Endodermal cell (in vitro differentiated cells): ENCODE measurements around the gene LDLRAD4. TPM values are rescaled to one million over a fixed set of nuclear protein-coding genes. Genes with fewer than 3 reads are reported as not detected.
A peak's percentile ranks its signal among the peaks of the same experiment; 100 is the strongest.

ENCODE experiments used
- DNase-seq: peaks from one replicate; pipeline ENCODE4 v3.0.0-alpha.2; 2017
- H3K27ac ChIP-seq: 2 replicates; pipeline ENCODE4 v1.5.1; 2013; ENCODE audit warnings: mild to moderate bottlenecking, low read depth, low read length, moderate library complexity
- H3K27me3 ChIP-seq: 2 replicates; pipeline ENCODE4 v1.6.1; 2013; ENCODE audit warnings: mild to moderate bottlenecking, low read length, moderate library complexity; ENCODE audit not compliant: insufficient read depth, control insufficient read depth, poor library complexity, severe bottlenecking
- H3K36me3 ChIP-seq: 2 replicates; pipeline ENCODE4 v1.7.0; 2013; ENCODE audit warnings: mild to moderate bottlenecking, low read length, moderate library complexity; ENCODE audit not compliant: control insufficient read depth, insufficient read depth
- H3K4me1 ChIP-seq: one replicate; pipeline ENCODE4 v1.7.0; 2013; ENCODE audit warnings: low read length; ENCODE audit not compliant: control insufficient read depth, insufficient read depth
- H3K4me3 ChIP-seq: 2 replicates; pipeline ENCODE4 v1.5.1; 2013; ENCODE audit warnings: mild to moderate bottlenecking, low read length, moderate library complexity
- H3K9ac ChIP-seq: 2 replicates; pipeline ENCODE4 v1.6.1; 2013; ENCODE audit warnings: mild to moderate bottlenecking, low read length, moderate library complexity; ENCODE audit not compliant: poor library complexity, severe bottlenecking; ENCODE audit errors: extremely low read depth
- H3K9me3 ChIP-seq: 2 replicates; pipeline ENCODE4 v1.6.1; 2013; ENCODE audit warnings: mild to moderate bottlenecking, low read length, moderate library complexity; ENCODE audit not compliant: control insufficient read depth
- H3K27ac Mint-ChIP-seq: 2 replicates; pipeline ENCODE4 v1.8.0; 2020; ENCODE audit warnings: mixed read lengths
- H3K27me3 Mint-ChIP-seq: 2 replicates; pipeline ENCODE4 v1.8.0; 2021; ENCODE audit warnings: mild to moderate bottlenecking, mixed read lengths; ENCODE audit not compliant: insufficient read depth
- H3K36me3 Mint-ChIP-seq: 2 replicates; pipeline ENCODE4 v1.8.0; 2020; ENCODE audit warnings: low read depth, mixed read lengths
- H3K4me1 Mint-ChIP-seq: 2 replicates; pipeline ENCODE4 v1.8.0; 2020; ENCODE audit warnings: mixed read lengths
- H3K4me3 Mint-ChIP-seq: 2 replicates; pipeline ENCODE4 v1.8.0; 2020; ENCODE audit warnings: mild to moderate bottlenecking, moderate library complexity, mixed read lengths
- H3K9me3 Mint-ChIP-seq: 2 replicates; pipeline ENCODE4 v1.8.0; 2020; ENCODE audit warnings: mild to moderate bottlenecking, mixed read lengths
- WGBS, 2 experiments: methylation state at CpG; one replicate each; pipeline versions ENCODE4 v1.1.5 to v1.1.7; 2013; ENCODE audit warnings: missing lambda C conversion rate in 2 of 2, mixed read lengths in 1 of 2; ENCODE audit not compliant: insufficient coverage in 1 of 2, insufficient read length in 1 of 2; 5-methylcytosine and 5-hydroxymethylcytosine counted together
- total RNA-seq, 2 donors: library from RNA; stranded (reverse); fragmentation: NEBNext Ultra II Directional in 1 of 2; extraction: Animal tissue kit (Norgen Biotek cat#: 25700) in 1 of 2; gene quantifications; 2 replicates in 1 of 2; 3 replicates in 1 of 2; pipeline ENCODE4 v1.2.1, GENCODE V29; 2021
- TF ChIP-seq, protein P1 (sequence below): fragments of 200-600 bp; sonication (generic); conservative IDR thresholded peaks from 2 replicates; pipeline ENCODE4 v1.5.0; 2021; ENCODE audit warnings: antibody characterized with exemption, mild to moderate bottlenecking

Gene LDLRAD4
- total RNA-seq, 2 donors from 2014 or later: 14.9 to 15.1 TPM

DNA sequence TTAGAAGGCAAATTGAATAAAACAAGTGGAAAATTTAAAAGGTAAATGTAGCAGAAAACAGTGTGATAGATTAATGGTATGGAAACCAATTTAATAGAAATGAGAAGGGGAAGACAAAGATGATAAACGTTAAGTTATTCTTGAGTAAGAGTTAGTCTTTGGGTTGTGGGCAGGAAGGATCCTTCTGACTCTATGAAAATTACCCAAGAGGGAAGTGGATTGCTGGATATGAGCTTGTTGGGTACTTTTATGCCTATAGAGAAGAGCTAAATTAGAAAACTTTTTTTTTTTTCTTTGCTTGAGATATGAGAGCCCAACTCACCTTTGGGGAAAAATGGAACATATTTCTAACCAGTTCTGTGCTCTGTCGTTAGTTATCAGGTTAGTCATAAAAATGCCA, 144.0 kb downstream of the LDLRAD4 start:
- H3K9ac ChIP-seq: no peak overlapping the region
- WGBS, 2 experiments: 91 to 100% methylated on average over 1 to 2 of the region's 2 CpGs
- H3K27ac ChIP-seq: no peak overlapping the region
- TF ChIP-seq, protein P1, sequence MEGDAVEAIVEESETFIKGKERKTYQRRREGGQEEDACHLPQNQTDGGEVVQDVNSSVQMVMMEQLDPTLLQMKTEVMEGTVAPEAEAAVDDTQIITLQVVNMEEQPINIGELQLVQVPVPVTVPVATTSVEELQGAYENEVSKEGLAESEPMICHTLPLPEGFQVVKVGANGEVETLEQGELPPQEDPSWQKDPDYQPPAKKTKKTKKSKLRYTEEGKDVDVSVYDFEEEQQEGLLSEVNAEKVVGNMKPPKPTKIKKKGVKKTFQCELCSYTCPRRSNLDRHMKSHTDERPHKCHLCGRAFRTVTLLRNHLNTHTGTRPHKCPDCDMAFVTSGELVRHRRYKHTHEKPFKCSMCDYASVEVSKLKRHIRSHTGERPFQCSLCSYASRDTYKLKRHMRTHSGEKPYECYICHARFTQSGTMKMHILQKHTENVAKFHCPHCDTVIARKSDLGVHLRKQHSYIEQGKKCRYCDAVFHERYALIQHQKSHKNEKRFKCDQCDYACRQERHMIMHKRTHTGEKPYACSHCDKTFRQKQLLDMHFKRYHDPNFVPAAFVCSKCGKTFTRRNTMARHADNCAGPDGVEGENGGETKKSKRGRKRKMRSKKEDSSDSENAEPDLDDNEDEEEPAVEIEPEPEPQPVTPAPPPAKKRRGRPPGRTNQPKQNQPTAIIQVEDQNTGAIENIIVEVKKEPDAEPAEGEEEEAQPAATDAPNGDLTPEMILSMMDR: no peak
- no peaks in the 10 kb centered on the region for H3K9me3 ChIP-seq
- H3K4me3 ChIP-seq: no peak overlapping the region
- Mint-ChIP-seq H3K27ac (no peak overlapping the region), H3K4me1 (peaks cover 27% of the 10 kb centered on the region), H3K27me3 (peaks cover 7% of the 10 kb centered on the region), H3K36me3 (no peaks in the 10 kb centered on the region), H3K4me3 (no peak overlapping the region), H3K9me3 (no peaks in the 10 kb centered on the region)
- H3K27me3 ChIP-seq: no peaks in the 10 kb centered on the region
- DNase-seq: no peak
- H3K4me1 ChIP-seq: peaks cover 14% of the 10 kb centered on the region
- H3K36me3 ChIP-seq: no peaks in the 10 kb centered on the region

DNA sequence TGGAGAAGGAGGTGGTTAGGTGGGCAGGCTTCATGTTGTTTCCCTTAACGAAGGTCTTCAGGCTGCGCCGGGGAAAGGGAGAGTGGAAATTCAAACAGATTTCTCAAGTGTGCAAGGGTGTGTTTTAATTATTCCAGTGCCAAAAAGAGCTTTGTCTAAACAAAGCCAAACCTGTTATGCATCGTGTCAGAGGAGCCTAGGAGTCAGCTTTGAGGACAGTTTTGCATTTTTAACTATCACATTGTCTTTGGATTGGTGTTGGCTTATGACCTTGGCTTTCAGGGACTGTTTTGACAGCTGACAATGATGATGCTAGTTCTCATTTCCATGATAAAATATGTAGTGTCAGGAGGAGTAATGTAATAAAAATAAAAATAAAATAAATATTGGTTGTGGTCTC, 144.8 kb downstream of the LDLRAD4 start:
- WGBS, 2 experiments: 89 to 100% methylated on average over 4 of the region's 4 CpGs
- H3K9ac ChIP-seq: no peak overlapping the region
- no peaks in the 10 kb centered on the region for H3K9me3 ChIP-seq
- H3K4me3 Mint-ChIP-seq: no peak overlapping the region
- H3K27me3 Mint-ChIP-seq: peaks cover 7% of the 10 kb centered on the region
- no peak overlapping the region for H3K27ac Mint-ChIP-seq
- H3K36me3 ChIP-seq: no peaks in the 10 kb centered on the region
- H3K27ac ChIP-seq: no peak overlapping the region
- TF ChIP-seq, protein P1: no peak
- no peak overlapping the region for H3K4me3 ChIP-seq
- no peaks in the 10 kb centered on the region for H3K36me3 Mint-ChIP-seq
- DNase-seq: no peak
- H3K4me1 ChIP-seq: peaks cover 14% of the 10 kb centered on the region
- H3K4me1 Mint-ChIP-seq: peaks cover 27% of the 10 kb centered on the region
- H3K9me3 Mint-ChIP-seq: no peaks in the 10 kb centered on the region
- no peaks in the 10 kb centered on the region for H3K27me3 ChIP-seq

- Mint-ChIP-seq H3K9me3 (no peaks in the 10 kb centered on the region), H3K4me1 (peaks cover 27% of the 10 kb centered on the region), H3K36me3 (no peaks in the 10 kb centered on the region), H3K27ac (no peak overlapping the region), H3K4me3 (no peak overlapping the region), H3K27me3 (peaks cover 5% of the 10 kb centered on the region)
- TF ChIP-seq, protein P1: no peak
- no peaks in the 10 kb centered on the region for H3K27me3 ChIP-seq
- H3K9me3 ChIP-seq: no peaks in the 10 kb centered on the region
- no peaks in the 10 kb centered on the region for H3K36me3 ChIP-seq
- WGBS, 2 experiments: 81 to 90% methylated on average over 7 of the region's 7 CpGs
- peaks cover 14% of the 10 kb centered on the region for H3K4me1 ChIP-seq
- no peak overlapping the region for H3K4me3 ChIP-seq
- no peak overlapping the region for H3K9ac ChIP-seq
- H3K27ac ChIP-seq: no peak overlapping the region
- DNase-seq: peak; percentile 45
Measured at GRCh38 chr18:13364721-13365205, 146.2 kb downstream of the LDLRAD4 start.
